GM20000 (cell line): ENCODE data around the gene UGT1A3.
"Not testable (repeated sequence)": the region's sequence is repeated elsewhere in the genome, so short reads cannot be mapped to it uniquely, and the experiment has no call there.

Experiments used
- DNase-seq: peaks from one replicate; pipeline ENCODE4 v3.0.0; 2012; ENCODE audit warnings: low spot score
- CTCF ChIP-seq: IDR thresholded peaks from 2 replicates; pipeline ENCODE4 v1.5.1; 2012; ENCODE audit warnings: mild to moderate bottlenecking, control low read depth; ENCODE audit errors: extremely low read depth, missing control alignments

The UGT1A3 gene

GRCh38 chr2:233699424-233700027, 29.3 kb upstream of the UGT1A3 start:
- no peak for DNase-seq
- TF ChIP-seq CTCF = no peak

GRCh38 chr2:233700028-233700635, 28.7 kb upstream of the UGT1A3 start:
- no peak for DNase-seq
- no peak for TF ChIP-seq CTCF

- DNase-seq = not testable (repeated sequence)
Observed at GRCh38 chr2:233700842-233701241, 28.0 kb upstream of the UGT1A3 start.

- DNase-seq = no peak
- TF ChIP-seq CTCF = no peak
Observed at GRCh38 chr2:233702238-233702637, 26.6 kb upstream of the UGT1A3 start.

- DNase-seq = no peak
- TF ChIP-seq CTCF = no peak
Observed at GRCh38 chr2:233705911-233706506, 22.8 kb upstream of the UGT1A3 start.

- TF ChIP-seq CTCF = no peak
- no peak for DNase-seq
Observed at GRCh38 chr2:233706720-233707119, 22.1 kb upstream of the UGT1A3 start.

GRCh38 chr2:233707940-233708644, 20.8 kb upstream of the UGT1A3 start:
- TF ChIP-seq CTCF = no peak
- no peak for DNase-seq
